ENCODE results near the gene ZSCAN18. TPM values are rescaled to one million over a fixed set of nuclear protein-coding genes. Genes with fewer than 3 reads are reported as not detected.

The ZSCAN18 gene
- total RNA-seq, 2 experiments from 2014 or later = 27.0 to 31.7 TPM

DNA sequence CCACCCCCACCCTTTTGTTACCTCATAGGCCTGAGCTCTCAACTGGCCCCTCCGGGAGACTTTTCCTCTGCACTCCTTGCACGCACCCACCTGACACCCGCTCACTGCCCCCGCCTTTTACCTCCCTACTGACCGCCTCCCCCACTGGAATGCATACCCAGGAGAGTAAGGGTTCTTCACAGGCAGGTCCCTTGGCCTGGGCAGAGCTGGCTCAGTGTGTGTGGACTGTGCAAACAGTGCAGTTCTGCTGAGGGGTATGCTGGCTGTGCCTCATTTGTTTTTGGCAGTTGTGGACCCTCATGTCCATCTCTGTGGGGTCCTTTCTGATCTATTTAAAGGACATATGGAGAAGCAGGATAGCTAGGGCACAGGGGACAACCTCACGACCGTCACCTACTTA is 5.0 kb downstream of the ZSCAN18 start:
- H3K4me3 Mint-ChIP-seq = no peak overlapping the region
- intact Hi-C loops (cut with micrococcal nuclease) = no loop called here
- H3K27me3 Mint-ChIP-seq = no peaks in the 10 kb centered on the region
- ChIA-PET CTCF (no interaction called here), POLR2A (no interaction called here)
- DNase-seq (no peak), ATAC-seq (no peak)
- TF ChIP-seq, protein P1, sequence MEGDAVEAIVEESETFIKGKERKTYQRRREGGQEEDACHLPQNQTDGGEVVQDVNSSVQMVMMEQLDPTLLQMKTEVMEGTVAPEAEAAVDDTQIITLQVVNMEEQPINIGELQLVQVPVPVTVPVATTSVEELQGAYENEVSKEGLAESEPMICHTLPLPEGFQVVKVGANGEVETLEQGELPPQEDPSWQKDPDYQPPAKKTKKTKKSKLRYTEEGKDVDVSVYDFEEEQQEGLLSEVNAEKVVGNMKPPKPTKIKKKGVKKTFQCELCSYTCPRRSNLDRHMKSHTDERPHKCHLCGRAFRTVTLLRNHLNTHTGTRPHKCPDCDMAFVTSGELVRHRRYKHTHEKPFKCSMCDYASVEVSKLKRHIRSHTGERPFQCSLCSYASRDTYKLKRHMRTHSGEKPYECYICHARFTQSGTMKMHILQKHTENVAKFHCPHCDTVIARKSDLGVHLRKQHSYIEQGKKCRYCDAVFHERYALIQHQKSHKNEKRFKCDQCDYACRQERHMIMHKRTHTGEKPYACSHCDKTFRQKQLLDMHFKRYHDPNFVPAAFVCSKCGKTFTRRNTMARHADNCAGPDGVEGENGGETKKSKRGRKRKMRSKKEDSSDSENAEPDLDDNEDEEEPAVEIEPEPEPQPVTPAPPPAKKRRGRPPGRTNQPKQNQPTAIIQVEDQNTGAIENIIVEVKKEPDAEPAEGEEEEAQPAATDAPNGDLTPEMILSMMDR (IDR thresholded peaks at IDR 0.05) = no peak
- H3K36me3 Mint-ChIP-seq (ENCODE audit: low read depth) = peaks cover 39% of the 10 kb centered on the region
- peaks cover 4% of the 10 kb centered on the region for H3K4me1 Mint-ChIP-seq (ENCODE audit: low read depth)
- peaks cover 28% of the 10 kb centered on the region for H3K9me3 Mint-ChIP-seq
- no peak overlapping the region for H3K27ac Mint-ChIP-seq

DNA sequence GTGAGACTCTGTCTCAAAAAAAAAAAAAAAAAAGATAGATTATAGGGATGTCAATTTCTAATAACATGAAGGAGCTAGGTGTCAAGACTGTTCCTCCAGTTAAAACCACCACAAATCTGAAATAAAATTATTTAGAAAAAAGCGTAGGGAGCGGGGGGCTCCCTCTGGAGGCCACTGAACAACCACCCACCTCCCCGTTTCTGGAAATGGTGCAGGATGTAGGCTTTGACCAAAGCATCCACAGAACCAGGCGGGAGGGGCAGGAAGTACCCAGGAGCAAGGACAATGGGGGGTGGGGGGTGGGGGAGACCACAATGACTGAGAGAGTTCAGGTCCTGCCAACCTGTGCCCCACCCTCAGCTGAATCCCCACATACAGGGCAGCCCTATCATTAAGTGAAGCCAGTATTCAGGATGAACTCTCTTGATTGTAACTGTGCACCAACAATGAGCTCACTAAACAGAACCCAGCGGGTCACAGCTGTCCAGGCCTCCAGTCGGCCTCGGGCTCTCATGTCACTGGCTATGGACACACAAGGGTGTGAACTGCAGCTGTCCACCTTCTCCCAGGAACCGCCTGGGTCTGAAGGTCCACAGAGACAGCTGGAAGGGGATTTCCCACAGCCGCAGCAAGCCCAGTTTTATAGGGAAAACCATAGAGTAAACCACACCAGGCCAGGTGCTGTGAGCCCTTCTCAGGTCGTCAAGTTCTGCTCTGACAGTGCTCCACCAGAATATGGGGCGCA is 6.6 kb downstream of the ZSCAN18 start:
- ChIA-PET POLR2A (interaction anchor here (0.7 to 1.1 kb wide), 3 partner anchors 33 to 384 kb away, joined by 3 to 5 read pairs (median 3); no protein-coding TSS in a partner anchor), CTCF (no interaction called here)
- H3K27me3 Mint-ChIP-seq = no peaks in the 10 kb centered on the region
- H3K36me3 Mint-ChIP-seq (ENCODE audit: low read depth) = peaks cover 43% of the 10 kb centered on the region
- no peak overlapping the region for H3K4me3 Mint-ChIP-seq
- ATAC-seq (no peak), DNase-seq (no peak)
- no peak overlapping the region for H3K27ac Mint-ChIP-seq
- H3K4me1 Mint-ChIP-seq (ENCODE audit: low read depth) = no peaks in the 10 kb centered on the region
- TF ChIP-seq, protein P1 (IDR thresholded peaks at IDR 0.05) = no peak
- H3K9me3 Mint-ChIP-seq = peaks cover 31% of the 10 kb centered on the region
- intact Hi-C loops (cut with micrococcal nuclease) = no loop called here

DNA sequence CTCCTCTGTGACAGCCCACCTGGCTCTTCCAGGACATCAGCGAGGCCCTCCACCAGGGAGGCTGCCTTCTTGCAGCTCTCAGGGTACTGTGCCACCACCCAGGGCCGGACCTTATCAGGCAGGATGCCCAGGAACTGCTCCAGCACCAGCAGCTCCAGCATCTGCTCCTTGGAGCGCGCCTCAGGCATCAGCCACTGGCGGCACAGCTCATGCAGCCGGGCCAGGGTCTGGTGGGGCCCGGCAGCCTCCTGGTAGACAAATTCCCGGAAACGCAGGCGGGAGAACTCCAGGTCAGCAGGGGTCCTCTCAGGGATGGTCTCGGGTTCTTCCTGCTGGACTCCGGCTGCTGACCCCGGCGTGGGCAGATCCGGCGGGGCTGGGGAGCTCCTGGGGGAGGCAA is 8.2 kb downstream of the ZSCAN18 start:
- Mint-ChIP-seq H3K27ac (no peak overlapping the region), H3K36me3 (ENCODE audit: low read depth) (peaks cover 44% of the 10 kb centered on the region), H3K4me3 (no peak overlapping the region), H3K27me3 (no peaks in the 10 kb centered on the region), H3K9me3 (peaks cover 26% of the 10 kb centered on the region), H3K4me1 (ENCODE audit: low read depth) (no peaks in the 10 kb centered on the region)
- ATAC-seq (no peak), DNase-seq (no peak)
- intact Hi-C loops (cut with micrococcal nuclease) = no loop called here
- ChIA-PET POLR2A (no interaction called here), CTCF (no interaction called here)
- TF ChIP-seq, protein P1 (IDR thresholded peaks at IDR 0.05) = no peak

DNA sequence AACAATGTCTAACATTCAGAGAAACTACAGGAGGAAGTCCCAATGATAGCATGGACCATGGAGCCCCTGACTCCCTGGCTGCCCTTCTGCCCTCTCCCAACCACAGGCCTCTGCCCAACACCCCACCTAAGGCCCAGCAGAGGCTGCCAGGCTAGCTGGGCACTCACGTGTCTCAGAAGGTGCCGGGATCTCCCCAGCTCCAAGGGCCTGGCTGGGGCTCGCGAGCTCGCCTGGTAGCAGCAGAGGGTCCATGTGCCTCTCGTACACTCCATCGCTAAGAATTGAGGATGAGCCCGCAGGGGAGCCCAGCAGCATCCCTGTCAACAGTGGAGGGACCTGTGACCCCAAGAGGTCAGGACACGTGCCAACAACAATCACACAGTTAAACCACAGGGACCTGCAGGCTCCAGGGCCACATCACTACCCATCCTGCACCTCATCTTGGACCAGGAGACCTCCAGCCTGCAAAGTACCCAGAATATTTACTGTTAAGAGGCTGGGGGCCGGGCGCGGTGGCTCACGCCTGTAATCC is 9.4 kb downstream of the ZSCAN18 start:
- no peaks in the 10 kb centered on the region for H3K27me3 Mint-ChIP-seq
- ChIA-PET CTCF (no interaction called here), POLR2A (no interaction called here)
- H3K27ac Mint-ChIP-seq = no peak overlapping the region
- no peak overlapping the region for H3K4me3 Mint-ChIP-seq
- no peak for DNase-seq
- H3K36me3 Mint-ChIP-seq (ENCODE audit: low read depth) = peaks cover 47% of the 10 kb centered on the region
- no peaks in the 10 kb centered on the region for H3K4me1 Mint-ChIP-seq (ENCODE audit: low read depth)
- intact Hi-C loops (cut with micrococcal nuclease) = no loop called here
- peaks cover 29% of the 10 kb centered on the region for H3K9me3 Mint-ChIP-seq
- TF ChIP-seq, protein P1 (IDR thresholded peaks at IDR 0.05) = no peak
- ATAC-seq = no peak
